Activated B cell treated with CpG ODN at 0.5 μM for 24 hours (primary cell): ENCODE results near the gene TMEM150B. TPM values are rescaled to one million over a fixed set of nuclear protein-coding genes. Genes with fewer than 3 reads are reported as not detected.

Experiments used
- ATAC-seq: fragments of 200-7000 bp; cut with Tn5 transposase; one replicate; pipeline ENCODE4 v1.10.0; 2021; ENCODE audit warnings: low read depth, mild to moderate bottlenecking, moderate library complexity
- CTCF ChIA-PET: fragments of 350-600 bp; sonication (Branson Sonifier 250); formaldehyde crosslinking; loops from one replicate; lab custom pipeline; 2021; ENCODE audit warnings: antibody characterized with exemption; lab: Charles Lee
- POLR2A ChIA-PET: fragments of 350-600 bp; sonication (Branson Sonifier 250); formaldehyde crosslinking; loops from one replicate; lab custom pipeline; 2021; ENCODE audit warnings: antibody characterized with exemption; lab: Charles Lee
- DNase-seq: peaks from one replicate; pipeline ENCODE4 v3.0.0; 2022
- H3K27ac Mint-ChIP-seq: one replicate; pipeline ENCODE4 v1.8.0; 2020; ENCODE audit warnings: mixed read lengths
- H3K27me3 Mint-ChIP-seq: one replicate; pipeline ENCODE4 v1.8.0; 2021; ENCODE audit warnings: mixed read lengths
- H3K36me3 Mint-ChIP-seq: one replicate; pipeline ENCODE4 v1.8.0; 2021; ENCODE audit warnings: low read depth, mixed read lengths
- H3K4me1 Mint-ChIP-seq: one replicate; pipeline ENCODE4 v1.8.0; 2021; ENCODE audit warnings: mixed read lengths
- H3K4me3 Mint-ChIP-seq: one replicate; pipeline ENCODE4 v1.8.0; 2020; ENCODE audit warnings: mild to moderate bottlenecking, mixed read lengths
- H3K9me3 Mint-ChIP-seq: one replicate; pipeline ENCODE4 v1.8.0; 2020; ENCODE audit warnings: mixed read lengths
- CTCF ChIP-seq: fragments of 200-600 bp; IDR thresholded peaks from one replicate; pipeline ENCODE4 v1.8.0; 2022; ENCODE audit warnings: antibody characterized with exemption, mild to moderate bottlenecking
- intact Hi-C: fragments of 100-400 bp; cut with micrococcal nuclease; formaldehyde crosslinking; loops from one replicate; pipeline ENCODE4 v1.15.1; 2024
- total RNA-seq: library from RNA; stranded (reverse); gene quantifications from 2 replicates; pipeline ENCODE4 v1.2.3, GENCODE V29; 2022

Gene TMEM150B
- total RNA-seq, 1 donor from 2014 or later = not detected

GRCh38 chr19:55346725-55347441, 21.7 kb upstream of the TMEM150B start:
- peaks cover 4% of the 10 kb centered on the region for H3K36me3 Mint-ChIP-seq
- intact Hi-C loops = no loop called here
- H3K4me1 Mint-ChIP-seq = no peaks in the 10 kb centered on the region
- H3K4me3 Mint-ChIP-seq = no peak overlapping the region
- H3K27ac Mint-ChIP-seq = no peak overlapping the region
- H3K9me3 Mint-ChIP-seq = no peaks in the 10 kb centered on the region
- no peak for TF ChIP-seq CTCF
- H3K27me3 Mint-ChIP-seq = peaks cover 18% of the 10 kb centered on the region
- CTCF ChIA-PET = no interaction called here
- POLR2A ChIA-PET = no interaction called here
- no peak for ATAC-seq
- DNase-seq = no peak

GRCh38 chr19:55345818-55346724, 20.9 kb upstream of the TMEM150B start:
- no peak for DNase-seq
- CTCF ChIA-PET = no interaction called here
- no peak for TF ChIP-seq CTCF
- Mint-ChIP-seq H3K4me3 (no peak overlapping the region), H3K4me1 (peaks cover 5% of the 10 kb centered on the region), H3K27me3 (peaks cover 10% of the 10 kb centered on the region), H3K27ac (no peak overlapping the region), H3K9me3 (no peaks in the 10 kb centered on the region), H3K36me3 (peaks cover 4% of the 10 kb centered on the region)
- no peak for ATAC-seq
- POLR2A ChIA-PET = no interaction called here
- intact Hi-C loops = no loop called here

- no peak overlapping the region for H3K4me3 Mint-ChIP-seq
- no peak for TF ChIP-seq CTCF
- CTCF ChIA-PET = no interaction called here
- peaks cover 2% of the 10 kb centered on the region for H3K27me3 Mint-ChIP-seq
- no peak for ATAC-seq
- H3K9me3 Mint-ChIP-seq = no peaks in the 10 kb centered on the region
- peaks cover 4% of the 10 kb centered on the region for H3K36me3 Mint-ChIP-seq
- H3K4me1 Mint-ChIP-seq = peaks cover 12% of the 10 kb centered on the region
- intact Hi-C loops = no loop called here
- POLR2A ChIA-PET = no interaction called here
- no peak overlapping the region for H3K27ac Mint-ChIP-seq
- DNase-seq = no peak
Observed at GRCh38 chr19:55345101-55345817, 20.1 kb upstream of the TMEM150B start.

- Mint-ChIP-seq H3K4me1 (peaks cover 18% of the 10 kb centered on the region), H3K4me3 (no peak overlapping the region)
Observed at GRCh38 chr19:55344444-55344843, 19.3 kb upstream of the TMEM150B start.

More at GRCh38 chr19:55344444-55344843, 19.3 kb upstream of the TMEM150B start:
- intact Hi-C loops = no loop called here
- H3K27ac Mint-ChIP-seq = no peak overlapping the region
- ATAC-seq (no peak), DNase-seq (no peak)
- CTCF ChIA-PET = no interaction called here
- H3K9me3 Mint-ChIP-seq = no peaks in the 10 kb centered on the region
- peaks cover 7% of the 10 kb centered on the region for H3K36me3 Mint-ChIP-seq
- POLR2A ChIA-PET = no interaction called here
- no peak for TF ChIP-seq CTCF
- H3K27me3 Mint-ChIP-seq = peaks cover 3% of the 10 kb centered on the region
